ENCODE results near the gene ITPRIPL2. TPM values are rescaled to one million over a fixed set of nuclear protein-coding genes. Genes with fewer than 3 reads are reported as not detected.

ITPRIPL2 gene
- polyA plus RNA-seq, 1 donor from 2014 or later: not detected

DNA sequence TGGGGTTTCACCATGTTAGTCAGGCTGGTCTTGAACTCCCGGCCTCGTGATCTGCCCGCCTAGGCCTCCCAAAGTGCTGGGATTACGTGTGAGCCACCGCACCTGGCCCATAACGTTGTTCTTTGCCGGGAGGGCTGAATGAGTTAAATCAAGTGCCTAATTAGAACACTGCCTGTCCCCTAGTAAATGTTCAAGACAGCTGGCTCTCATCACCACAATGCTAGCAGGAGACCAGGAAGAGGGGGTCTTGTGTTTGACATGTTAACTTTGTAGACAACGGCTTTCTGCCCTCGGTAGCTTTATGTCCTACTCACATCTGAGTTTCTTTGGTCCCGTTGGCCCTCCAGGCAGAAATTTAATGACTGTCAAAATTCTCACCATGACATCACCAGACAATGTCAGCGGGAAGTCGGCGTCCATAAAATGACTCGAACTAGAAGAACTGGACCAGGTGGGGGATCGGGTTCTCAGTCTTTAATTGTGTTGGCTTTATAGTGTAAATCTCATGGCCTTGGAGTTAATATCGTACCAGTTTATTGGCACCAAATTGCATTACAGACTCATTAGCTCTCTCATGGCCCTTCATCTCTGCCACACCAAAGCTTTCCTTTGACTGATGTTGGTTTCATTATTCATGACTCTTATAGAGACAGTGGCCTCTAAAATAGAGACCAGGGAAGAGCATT lies 11.4 kb upstream of the ITPRIPL2 start:
- H3K27ac ChIP-seq (ENCODE audit: low read length): no peak overlapping the region
- no peak overlapping the region for H3K4me3 ChIP-seq (ENCODE audit: low read length)
- H3F3A ChIP-seq (ENCODE audit: insufficient read depth, low read length, poor library complexity, severe bottlenecking): no peaks in the 10 kb centered on the region
- H2AFZ ChIP-seq (ENCODE audit: low read depth, low read length): no peak overlapping the region
- TF ChIP-seq EZH2 (IDR thresholded peaks at IDR 0.05; ENCODE audit: borderline replicate concordance, insufficient read depth, low read length, poor library complexity, severe bottlenecking): no peak
- TF ChIP-seq SMC3 (conservative IDR thresholded peaks at IDR 0.05; ENCODE audit: poor library complexity): no peak
- TF ChIP-seq MXI1 (conservative IDR thresholded peaks at IDR 0.05; ENCODE audit: poor library complexity, severe bottlenecking): no peak
- TF ChIP-seq, protein P1, sequence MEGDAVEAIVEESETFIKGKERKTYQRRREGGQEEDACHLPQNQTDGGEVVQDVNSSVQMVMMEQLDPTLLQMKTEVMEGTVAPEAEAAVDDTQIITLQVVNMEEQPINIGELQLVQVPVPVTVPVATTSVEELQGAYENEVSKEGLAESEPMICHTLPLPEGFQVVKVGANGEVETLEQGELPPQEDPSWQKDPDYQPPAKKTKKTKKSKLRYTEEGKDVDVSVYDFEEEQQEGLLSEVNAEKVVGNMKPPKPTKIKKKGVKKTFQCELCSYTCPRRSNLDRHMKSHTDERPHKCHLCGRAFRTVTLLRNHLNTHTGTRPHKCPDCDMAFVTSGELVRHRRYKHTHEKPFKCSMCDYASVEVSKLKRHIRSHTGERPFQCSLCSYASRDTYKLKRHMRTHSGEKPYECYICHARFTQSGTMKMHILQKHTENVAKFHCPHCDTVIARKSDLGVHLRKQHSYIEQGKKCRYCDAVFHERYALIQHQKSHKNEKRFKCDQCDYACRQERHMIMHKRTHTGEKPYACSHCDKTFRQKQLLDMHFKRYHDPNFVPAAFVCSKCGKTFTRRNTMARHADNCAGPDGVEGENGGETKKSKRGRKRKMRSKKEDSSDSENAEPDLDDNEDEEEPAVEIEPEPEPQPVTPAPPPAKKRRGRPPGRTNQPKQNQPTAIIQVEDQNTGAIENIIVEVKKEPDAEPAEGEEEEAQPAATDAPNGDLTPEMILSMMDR (IDR thresholded peaks at IDR 0.05; ENCODE audit: poor library complexity, severe bottlenecking): no peak
- no peak for TF ChIP-seq REST (IDR thresholded peaks at IDR 0.05; ENCODE audit: borderline replicate concordance)
- no peak for TF ChIP-seq EP300 (conservative IDR thresholded peaks at IDR 0.05; ENCODE audit: poor library complexity, severe bottlenecking)
- no peak for TF ChIP-seq TAF1 (IDR thresholded peaks at IDR 0.05; ENCODE audit: low read depth)
- TF ChIP-seq POLR2AphosphoS5 (IDR thresholded peaks at IDR 0.05): no peak
- no peak for TF ChIP-seq RAD21 (conservative IDR thresholded peaks at IDR 0.05)
- H3K9me3 ChIP-seq (ENCODE audit: low read length): no peaks in the 10 kb centered on the region
- no peak overlapping the region for H3K4me2 ChIP-seq (ENCODE audit: low read length)
- H3K36me3 ChIP-seq (ENCODE audit: insufficient read depth, low read length): no peaks in the 10 kb centered on the region
- H3K79me2 ChIP-seq (replicated peaks; ENCODE audit: insufficient read depth, low read length): no peaks in the 10 kb centered on the region
- no peaks in the 10 kb centered on the region for H3K9me2 ChIP-seq (ENCODE audit: insufficient read depth, low read length)
- no peaks in the 10 kb centered on the region for H3K27me3 ChIP-seq (ENCODE audit: insufficient read depth, low read depth, low read length)
- no peak overlapping the region for H3K9ac ChIP-seq (ENCODE audit: low read length)
- H4K20me1 ChIP-seq (ENCODE audit: insufficient read depth): no peaks in the 10 kb centered on the region

DNA sequence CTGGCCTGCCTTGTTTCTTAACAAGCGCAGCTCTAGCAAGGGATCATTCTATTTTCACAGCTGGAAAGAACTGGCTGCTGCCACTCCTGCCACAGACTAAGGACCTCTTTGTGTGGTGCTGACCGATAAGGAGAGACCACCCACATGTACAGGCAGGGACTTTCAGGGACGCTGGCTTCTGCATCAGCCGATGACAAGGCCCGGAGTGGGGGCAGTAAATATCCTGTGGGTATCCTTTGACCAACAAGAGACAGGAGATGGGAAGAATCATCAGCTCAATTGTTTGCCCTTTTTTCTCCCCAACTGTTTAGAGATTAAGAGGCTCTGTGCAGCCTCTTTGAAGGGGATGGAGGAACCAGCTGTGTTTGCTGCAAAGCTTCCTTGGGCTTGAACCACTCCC lies 9.2 kb upstream of the ITPRIPL2 start:
- no peak overlapping the region for H3K4me2 ChIP-seq (ENCODE audit: low read length)
- H3K79me2 ChIP-seq (replicated peaks; ENCODE audit: insufficient read depth, low read length): no peaks in the 10 kb centered on the region
- no peak overlapping the region for H2AFZ ChIP-seq (ENCODE audit: low read depth, low read length)
- H3F3A ChIP-seq (ENCODE audit: insufficient read depth, low read length, poor library complexity, severe bottlenecking): no peaks in the 10 kb centered on the region
- no peak overlapping the region for H3K9ac ChIP-seq (ENCODE audit: low read length)
- no peaks in the 10 kb centered on the region for H3K9me2 ChIP-seq (ENCODE audit: insufficient read depth, low read length)
- no peaks in the 10 kb centered on the region for H3K27me3 ChIP-seq (ENCODE audit: insufficient read depth, low read depth, low read length)
- H3K4me3 ChIP-seq (ENCODE audit: low read length): no peak overlapping the region
- H3K36me3 ChIP-seq (ENCODE audit: insufficient read depth, low read length): no peaks in the 10 kb centered on the region
- H4K20me1 ChIP-seq (ENCODE audit: insufficient read depth): no peaks in the 10 kb centered on the region
- H3K9me3 ChIP-seq (ENCODE audit: low read length): no peaks in the 10 kb centered on the region
- H3K27ac ChIP-seq (ENCODE audit: low read length): no peak overlapping the region
- TF ChIP-seq, protein P1 (IDR thresholded peaks at IDR 0.05; ENCODE audit: poor library complexity, severe bottlenecking): no peak
- no peak for TF ChIP-seq EZH2 (IDR thresholded peaks at IDR 0.05; ENCODE audit: borderline replicate concordance, insufficient read depth, low read length, poor library complexity, severe bottlenecking)
- TF ChIP-seq EP300 (conservative IDR thresholded peaks at IDR 0.05; ENCODE audit: poor library complexity, severe bottlenecking): no peak
- TF ChIP-seq REST (IDR thresholded peaks at IDR 0.05; ENCODE audit: borderline replicate concordance): no peak
- no peak for TF ChIP-seq SMC3 (conservative IDR thresholded peaks at IDR 0.05; ENCODE audit: poor library complexity)

Measured in neural cell (in vitro differentiated cells).